HEK293 (cell line): Measurements from ENCODE around the gene PRPF18.
A peak's percentile ranks its signal among the peaks of the same experiment; 100 is the strongest.

ENCODE experiments used
- MZF1 ChIP-seq: fragments of 450-650 bp; formaldehyde crosslinking; IDR thresholded peaks from 2 replicates; pipeline ENCODE4 v1.5.1; 2017; ENCODE audit warnings: missing biosample characterization, missing genetic modification characterization, borderline replicate concordance
- OSR2 ChIP-seq: fragments of 450-650 bp; formaldehyde crosslinking; IDR thresholded peaks from 2 replicates; pipeline ENCODE4 v1.5.1; 2016; ENCODE audit warnings: missing biosample characterization, missing genetic modification characterization
- PRDM1 ChIP-seq: fragments of 450-650 bp; formaldehyde crosslinking; IDR thresholded peaks from 2 replicates; pipeline ENCODE4; 2016; ENCODE audit warnings: missing biosample characterization, missing genetic modification characterization
- SALL2 ChIP-seq: fragments of 450-650 bp; formaldehyde crosslinking; IDR thresholded peaks from 2 replicates; pipeline ENCODE4 v1.5.0; 2017; ENCODE audit warnings: missing biosample characterization, mild to moderate bottlenecking, missing genetic modification characterization, borderline replicate concordance
- SCRT2 ChIP-seq: fragments of 450-650 bp; formaldehyde crosslinking; IDR thresholded peaks from 2 replicates; pipeline ENCODE4 v1.5.1; 2016; ENCODE audit warnings: missing biosample characterization, missing genetic modification characterization
- SP2 ChIP-seq: fragments of 450-650 bp; formaldehyde crosslinking; IDR thresholded peaks from 2 replicates; pipeline ENCODE4 v1.5.1; 2016; ENCODE audit warnings: missing biosample characterization, missing genetic modification characterization
- YY2 ChIP-seq: fragments of 450-650 bp; formaldehyde crosslinking; IDR thresholded peaks from 2 replicates; pipeline ENCODE4 v1.5.1; 2016; ENCODE audit warnings: missing biosample characterization, missing genetic modification characterization
- ZBTB17 ChIP-seq: fragments of 450-650 bp; formaldehyde crosslinking; IDR thresholded peaks from 2 replicates; pipeline ENCODE4 v1.5.1; 2016; ENCODE audit warnings: missing biosample characterization, missing genetic modification characterization
- ZBTB48 ChIP-seq: fragments of 450-650 bp; formaldehyde crosslinking; IDR thresholded peaks from 2 replicates; pipeline ENCODE4 v1.5.1; 2016; ENCODE audit warnings: missing biosample characterization, missing genetic modification characterization
- ZEB2 ChIP-seq: fragments of 450-650 bp; formaldehyde crosslinking; IDR thresholded peaks from 2 replicates; pipeline ENCODE4 v1.5.1; 2016; ENCODE audit warnings: missing biosample characterization, missing genetic modification characterization
- ZFP37 ChIP-seq: fragments of 450-650 bp; formaldehyde crosslinking; IDR thresholded peaks from 2 replicates; pipeline ENCODE4 v1.5.1; 2016; ENCODE audit warnings: missing biosample characterization, missing genetic modification characterization
- ZNF214 ChIP-seq: fragments of 450-650 bp; formaldehyde crosslinking; IDR thresholded peaks from 2 replicates; pipeline ENCODE4 v1.5.1; 2017; ENCODE audit warnings: missing biosample characterization, mild to moderate bottlenecking, missing genetic modification characterization, borderline replicate concordance
- ZNF274 ChIP-seq, 2 experiments: fragments of 200-500 bp in 1 of 2; fragments of 450-650 bp in 1 of 2; sonication (Bioruptor generic) in 1 of 2; formaldehyde crosslinking in 1 of 2; IDR thresholded peaks; 2 replicates each; pipeline versions ENCODE4 v1.5.1 to v1.6.1; 2014 to 2016; ENCODE audit warnings: borderline replicate concordance in 1 of 2, inconsistent platforms in 1 of 2, low read length in 1 of 2, missing biosample characterization in 1 of 2, missing genetic modification characterization in 1 of 2
- ZNF341 ChIP-seq: fragments of 450-650 bp; formaldehyde crosslinking; IDR thresholded peaks from 2 replicates; pipeline ENCODE4; 2016; ENCODE audit warnings: low read depth, missing biosample characterization, missing genetic modification characterization
- ZNF350 ChIP-seq: fragments of 450-650 bp; formaldehyde crosslinking; IDR thresholded peaks from 2 replicates; pipeline ENCODE4 v1.5.0; 2017; ENCODE audit warnings: missing biosample characterization, mild to moderate bottlenecking, missing genetic modification characterization
- ZNF37A ChIP-seq: fragments of 450-650 bp; IDR thresholded peaks from 2 replicates; pipeline ENCODE4 v1.5.1; 2018; ENCODE audit warnings: missing biosample characterization, missing genetic modification characterization
- ZNF391 ChIP-seq: fragments of 450-650 bp; formaldehyde crosslinking; IDR thresholded peaks from 2 replicates; pipeline ENCODE4 v1.5.1; 2016; ENCODE audit warnings: low read depth, missing biosample characterization, missing genetic modification characterization, borderline replicate concordance
- ZNF48 ChIP-seq: fragments of 450-650 bp; formaldehyde crosslinking; IDR thresholded peaks from 2 replicates; pipeline ENCODE4 v1.5.1; 2016; ENCODE audit warnings: missing biosample characterization, missing genetic modification characterization
- ZNF548 ChIP-seq: fragments of 450-650 bp; formaldehyde crosslinking; IDR thresholded peaks from 2 replicates; pipeline ENCODE4 v1.5.1; 2016; ENCODE audit warnings: missing biosample characterization, missing genetic modification characterization
- ZNF596 ChIP-seq: fragments of 450-650 bp; IDR thresholded peaks from 2 replicates; pipeline ENCODE4 v1.5.0; 2018; ENCODE audit warnings: missing biosample characterization, mild to moderate bottlenecking, missing genetic modification characterization, moderate library complexity
- ZNF768 ChIP-seq: fragments of 450-650 bp; formaldehyde crosslinking; IDR thresholded peaks from 2 replicates; pipeline ENCODE4 v1.5.1; 2018; ENCODE audit warnings: missing biosample characterization, mild to moderate bottlenecking, missing genetic modification characterization
- ZSCAN30 ChIP-seq: fragments of 450-650 bp; IDR thresholded peaks from 2 replicates; pipeline ENCODE4 v1.5.1; 2018; ENCODE audit warnings: missing biosample characterization, mild to moderate bottlenecking, missing genetic modification characterization, moderate library complexity
- TF ChIP-seq, protein P1 (sequence below): fragments of 450-650 bp; formaldehyde crosslinking; IDR thresholded peaks from 2 replicates; pipeline ENCODE4 v1.5.1; 2016; ENCODE audit warnings: missing biosample characterization, missing genetic modification characterization
- TF ChIP-seq, protein P2 (sequence below): fragments of 450-650 bp; formaldehyde crosslinking; IDR thresholded peaks from 2 replicates; pipeline ENCODE4 v1.5.1; 2017; ENCODE audit warnings: missing biosample characterization, mild to moderate bottlenecking, missing genetic modification characterization, moderate library complexity
- TF ChIP-seq, protein P3 (sequence below): fragments of 450-650 bp; formaldehyde crosslinking; IDR thresholded peaks from 2 replicates; pipeline ENCODE4 v1.5.1; 2016; ENCODE audit warnings: missing biosample characterization, missing genetic modification characterization
- TF ChIP-seq, protein P4 (sequence below): fragments of 450-650 bp; formaldehyde crosslinking; IDR thresholded peaks from 2 replicates; pipeline ENCODE4 v1.5.1; 2016; ENCODE audit warnings: missing biosample characterization, missing genetic modification characterization
- TF ChIP-seq, protein P5 (sequence below): fragments of 450-650 bp; formaldehyde crosslinking; IDR thresholded peaks from 2 replicates; pipeline ENCODE4 v1.5.1; 2016; ENCODE audit warnings: missing biosample characterization, missing genetic modification characterization
- TF ChIP-seq, protein P6 (sequence below): fragments of 450-650 bp; IDR thresholded peaks from 2 replicates; pipeline ENCODE4 v1.5.1; 2018; ENCODE audit warnings: missing biosample characterization, missing genetic modification characterization

PRPF18 gene

DNA sequence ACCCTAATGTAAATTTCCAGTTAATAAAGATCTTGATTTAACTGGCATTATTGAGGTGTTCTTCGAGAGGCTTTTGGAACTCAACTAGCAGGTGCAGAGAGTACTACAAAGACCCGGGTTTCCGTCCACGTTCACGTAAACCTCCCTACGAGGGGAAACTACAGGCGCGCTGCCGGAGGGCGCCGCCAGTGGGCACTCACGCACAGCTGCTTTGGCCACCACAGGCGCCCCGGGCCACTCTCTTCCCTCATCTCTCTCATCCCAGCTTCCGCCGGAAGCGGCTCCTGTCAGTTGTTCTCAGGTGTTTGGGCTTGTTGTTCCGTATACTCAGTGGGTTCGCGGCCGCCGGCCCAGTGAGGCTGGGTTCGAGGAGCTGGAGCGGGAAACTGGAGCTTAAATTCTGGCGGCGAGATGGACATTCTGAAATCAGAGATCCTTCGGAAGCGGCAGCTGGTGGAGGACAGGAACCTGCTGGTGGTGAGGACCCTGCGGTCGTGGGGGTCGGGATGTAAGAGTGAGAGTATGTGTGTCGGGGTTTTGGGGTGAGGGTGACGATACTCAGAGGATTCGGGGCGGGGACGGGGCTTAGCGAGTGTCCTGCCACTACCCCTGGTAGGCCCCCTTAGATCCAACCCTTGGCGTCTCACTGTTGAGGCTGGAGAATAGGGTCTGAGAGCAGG, at the start of gene PRPF18 (continued):
- TF ChIP-seq ZNF768 (tag by site-specific recombination) (no peak), ZSCAN30 (tag by site-specific recombination) (peak; percentile 89), ZFP37 (tag by site-specific recombination) (peak; percentile 76; the same call in 1 of the 2 replicates), ZNF214 (no peak), YY2 (tag by site-specific recombination) (no peak), ZNF341 (no peak), MZF1 (tag by site-specific recombination) (0 out of 2 replicates have a peak, but pooled peaks have one; percentile 62), ZNF391 (tag by site-specific recombination) (peak; percentile 25; the same call in 1 of the 2 replicates), SALL2 (tag by site-specific recombination) (no peak), SP2 (tag by site-specific recombination) (peak; percentile 81), OSR2 (tag by site-specific recombination) (peak; percentile 31; the same call in 1 of the 2 replicates), ZBTB17 (tag by site-specific recombination) (peak; percentile 68), ZBTB48 (tag by site-specific recombination) (no peak), SCRT2 (tag by site-specific recombination) (0 out of 2 replicates have a peak, but pooled peaks have one; percentile 22), ZNF350 (tag by site-specific recombination) (no peak), ZNF274 (IDR thresholded peaks at IDR 0.05; ENCODE audit: low read length) (no peak), ZNF274 (tag by site-specific recombination; IDR thresholded peaks at IDR 0.05; ENCODE audit: borderline replicate concordance) (no peak), PRDM1 (no peak), ZEB2 (tag by site-specific recombination) (peak; percentile 72), ZNF596 (no peak), ZNF548 (tag by site-specific recombination) (no peak), ZNF37A (tag by site-specific recombination) (no peak), ZNF48 (tag by site-specific recombination) (no peak)
- TF ChIP-seq, protein P1, sequence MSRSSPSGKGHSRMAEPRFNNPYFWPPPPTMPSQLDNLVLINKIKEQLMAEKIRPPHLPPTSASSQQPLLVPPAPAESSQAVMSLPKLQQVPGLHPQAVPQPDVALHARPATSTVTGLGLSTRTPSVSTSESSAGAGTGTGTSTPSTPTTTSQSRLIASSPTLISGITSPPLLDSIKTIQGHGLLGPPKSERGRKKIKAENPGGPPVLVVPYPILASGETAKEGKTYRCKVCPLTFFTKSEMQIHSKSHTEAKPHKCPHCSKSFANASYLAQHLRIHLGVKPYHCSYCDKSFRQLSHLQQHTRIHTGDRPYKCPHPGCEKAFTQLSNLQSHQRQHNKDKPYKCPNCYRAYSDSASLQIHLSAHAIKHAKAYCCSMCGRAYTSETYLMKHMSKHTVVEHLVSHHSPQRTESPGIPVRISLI, result no peak
- TF ChIP-seq, protein P2, sequence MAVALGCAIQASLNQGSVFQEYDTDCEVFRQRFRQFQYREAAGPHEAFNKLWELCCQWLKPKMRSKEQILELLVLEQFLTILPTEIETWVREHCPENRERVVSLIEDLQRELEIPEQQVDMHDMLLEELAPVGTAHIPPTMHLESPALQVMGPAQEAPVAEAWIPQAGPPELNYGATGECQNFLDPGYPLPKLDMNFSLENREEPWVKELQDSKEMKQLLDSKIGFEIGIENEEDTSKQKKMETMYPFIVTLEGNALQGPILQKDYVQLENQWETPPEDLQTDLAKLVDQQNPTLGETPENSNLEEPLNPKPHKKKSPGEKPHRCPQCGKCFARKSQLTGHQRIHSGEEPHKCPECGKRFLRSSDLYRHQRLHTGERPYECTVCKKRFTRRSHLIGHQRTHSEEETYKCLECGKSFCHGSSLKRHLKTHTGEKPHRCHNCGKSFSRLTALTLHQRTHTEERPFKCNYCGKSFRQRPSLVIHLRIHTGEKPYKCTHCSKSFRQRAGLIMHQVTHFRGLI (tag by site-specific recombination), result peak; percentile 76
- TF ChIP-seq, protein P3, sequence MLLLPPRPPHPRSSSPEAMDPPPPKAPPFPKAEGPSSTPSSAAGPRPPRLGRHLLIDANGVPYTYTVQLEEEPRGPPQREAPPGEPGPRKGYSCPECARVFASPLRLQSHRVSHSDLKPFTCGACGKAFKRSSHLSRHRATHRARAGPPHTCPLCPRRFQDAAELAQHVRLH (tag by site-specific recombination), result no peak
- TF ChIP-seq, protein P4, sequence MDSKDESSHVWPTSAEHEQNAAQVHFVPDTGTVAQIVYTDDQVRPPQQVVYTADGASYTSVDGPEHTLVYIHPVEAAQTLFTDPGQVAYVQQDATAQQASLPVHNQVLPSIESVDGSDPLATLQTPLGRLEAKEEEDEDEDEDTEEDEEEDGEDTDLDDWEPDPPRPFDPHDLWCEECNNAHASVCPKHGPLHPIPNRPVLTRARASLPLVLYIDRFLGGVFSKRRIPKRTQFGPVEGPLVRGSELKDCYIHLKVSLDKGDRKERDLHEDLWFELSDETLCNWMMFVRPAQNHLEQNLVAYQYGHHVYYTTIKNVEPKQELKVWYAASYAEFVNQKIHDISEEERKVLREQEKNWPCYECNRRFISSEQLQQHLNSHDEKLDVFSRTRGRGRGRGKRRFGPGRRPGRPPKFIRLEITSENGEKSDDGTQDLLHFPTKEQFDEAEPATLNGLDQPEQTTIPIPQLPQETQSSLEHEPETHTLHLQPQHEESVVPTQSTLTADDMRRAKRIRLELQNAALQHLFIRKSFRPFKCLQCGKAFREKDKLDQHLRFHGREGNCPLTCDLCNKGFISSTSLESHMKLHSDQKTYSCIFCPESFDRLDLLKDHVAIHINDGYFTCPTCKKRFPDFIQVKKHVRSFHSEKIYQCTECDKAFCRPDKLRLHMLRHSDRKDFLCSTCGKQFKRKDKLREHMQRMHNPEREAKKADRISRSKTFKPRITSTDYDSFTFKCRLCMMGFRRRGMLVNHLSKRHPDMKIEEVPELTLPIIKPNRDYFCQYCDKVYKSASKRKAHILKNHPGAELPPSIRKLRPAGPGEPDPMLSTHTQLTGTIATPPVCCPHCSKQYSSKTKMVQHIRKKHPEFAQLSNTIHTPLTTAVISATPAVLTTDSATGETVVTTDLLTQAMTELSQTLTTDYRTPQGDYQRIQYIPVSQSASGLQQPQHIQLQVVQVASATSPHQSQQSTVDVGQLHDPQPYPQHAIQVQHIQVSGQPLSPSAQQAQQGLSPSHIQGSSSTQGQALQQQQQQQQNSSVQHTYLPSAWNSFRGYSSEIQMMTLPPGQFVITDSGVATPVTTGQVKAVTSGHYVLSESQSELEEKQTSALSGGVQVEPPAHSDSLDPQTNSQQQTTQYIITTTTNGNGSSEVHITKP, result peak; percentile 40; the same call in 1 of the 2 replicates
- TF ChIP-seq, protein P5, sequence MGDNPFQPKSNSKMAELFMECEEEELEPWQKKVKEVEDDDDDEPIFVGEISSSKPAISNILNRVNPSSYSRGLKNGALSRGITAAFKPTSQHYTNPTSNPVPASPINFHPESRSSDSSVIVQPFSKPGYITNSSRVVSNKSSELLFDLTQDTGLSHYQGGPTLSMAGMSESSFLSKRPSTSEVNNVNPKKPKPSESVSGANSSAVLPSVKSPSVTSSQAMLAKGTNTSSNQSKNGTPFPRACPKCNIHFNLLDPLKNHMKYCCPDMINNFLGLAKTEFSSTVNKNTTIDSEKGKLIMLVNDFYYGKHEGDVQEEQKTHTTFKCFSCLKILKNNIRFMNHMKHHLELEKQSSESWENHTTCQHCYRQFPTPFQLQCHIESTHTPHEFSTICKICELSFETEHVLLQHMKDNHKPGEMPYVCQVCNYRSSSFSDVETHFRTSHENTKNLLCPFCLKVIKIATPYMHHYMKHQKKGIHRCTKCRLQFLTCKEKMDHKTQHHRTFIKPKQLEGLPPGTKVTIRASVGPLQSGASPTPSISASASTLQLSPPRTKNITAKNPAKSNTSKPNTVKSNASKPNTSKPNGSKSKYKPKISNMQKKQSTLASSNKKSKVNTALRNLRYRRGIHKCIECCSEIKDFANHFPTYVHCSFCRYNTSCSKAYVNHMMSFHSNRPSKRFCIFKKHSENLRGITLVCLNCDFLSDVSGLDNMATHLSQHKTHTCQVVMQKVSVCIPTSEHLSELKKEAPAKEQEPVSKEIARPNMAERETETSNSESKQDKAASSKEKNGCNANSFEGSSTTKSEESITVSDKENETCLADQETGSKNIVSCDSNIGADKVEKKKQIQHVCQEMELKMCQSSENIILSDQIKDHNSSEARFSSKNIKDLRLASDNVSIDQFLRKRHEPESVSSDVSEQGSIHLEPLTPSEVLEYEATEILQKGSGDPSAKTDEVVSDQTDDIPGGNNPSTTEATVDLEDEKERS (tag by site-specific recombination), result no peak
- TF ChIP-seq, protein P6, sequence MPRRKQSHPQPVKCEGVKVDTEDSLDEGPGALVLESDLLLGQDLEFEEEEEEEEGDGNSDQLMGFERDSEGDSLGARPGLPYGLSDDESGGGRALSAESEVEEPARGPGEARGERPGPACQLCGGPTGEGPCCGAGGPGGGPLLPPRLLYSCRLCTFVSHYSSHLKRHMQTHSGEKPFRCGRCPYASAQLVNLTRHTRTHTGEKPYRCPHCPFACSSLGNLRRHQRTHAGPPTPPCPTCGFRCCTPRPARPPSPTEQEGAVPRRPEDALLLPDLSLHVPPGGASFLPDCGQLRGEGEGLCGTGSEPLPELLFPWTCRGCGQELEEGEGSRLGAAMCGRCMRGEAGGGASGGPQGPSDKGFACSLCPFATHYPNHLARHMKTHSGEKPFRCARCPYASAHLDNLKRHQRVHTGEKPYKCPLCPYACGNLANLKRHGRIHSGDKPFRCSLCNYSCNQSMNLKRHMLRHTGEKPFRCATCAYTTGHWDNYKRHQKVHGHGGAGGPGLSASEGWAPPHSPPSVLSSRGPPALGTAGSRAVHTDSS, result peak; percentile 49; the same call in 1 of the 2 replicates
